OCI-LY1 (cell line): ENCODE measurements around the gene B3GNT3.

Source experiments
- EZH2 ChIP-seq: fragments of 200-600 bp; sonication (generic), shearing (Covaris generic); IDR thresholded peaks from 2 replicates; pipeline ENCODE4 v1.8.0; 2017; ENCODE audit warnings: borderline replicate concordance, mixed run types, mild to moderate bottlenecking, antibody characterized with exemption, low read length, moderate library complexity, mixed read lengths
- TF ChIP-seq, protein P1 (sequence below): fragments of 200-600 bp; sonication (generic), shearing (Covaris generic); IDR thresholded peaks from 2 replicates; pipeline ENCODE4 v1.5.1; 2017; ENCODE audit warnings: mild to moderate bottlenecking, antibody characterized with exemption, low read length, moderate library complexity, mixed read lengths

DNA sequence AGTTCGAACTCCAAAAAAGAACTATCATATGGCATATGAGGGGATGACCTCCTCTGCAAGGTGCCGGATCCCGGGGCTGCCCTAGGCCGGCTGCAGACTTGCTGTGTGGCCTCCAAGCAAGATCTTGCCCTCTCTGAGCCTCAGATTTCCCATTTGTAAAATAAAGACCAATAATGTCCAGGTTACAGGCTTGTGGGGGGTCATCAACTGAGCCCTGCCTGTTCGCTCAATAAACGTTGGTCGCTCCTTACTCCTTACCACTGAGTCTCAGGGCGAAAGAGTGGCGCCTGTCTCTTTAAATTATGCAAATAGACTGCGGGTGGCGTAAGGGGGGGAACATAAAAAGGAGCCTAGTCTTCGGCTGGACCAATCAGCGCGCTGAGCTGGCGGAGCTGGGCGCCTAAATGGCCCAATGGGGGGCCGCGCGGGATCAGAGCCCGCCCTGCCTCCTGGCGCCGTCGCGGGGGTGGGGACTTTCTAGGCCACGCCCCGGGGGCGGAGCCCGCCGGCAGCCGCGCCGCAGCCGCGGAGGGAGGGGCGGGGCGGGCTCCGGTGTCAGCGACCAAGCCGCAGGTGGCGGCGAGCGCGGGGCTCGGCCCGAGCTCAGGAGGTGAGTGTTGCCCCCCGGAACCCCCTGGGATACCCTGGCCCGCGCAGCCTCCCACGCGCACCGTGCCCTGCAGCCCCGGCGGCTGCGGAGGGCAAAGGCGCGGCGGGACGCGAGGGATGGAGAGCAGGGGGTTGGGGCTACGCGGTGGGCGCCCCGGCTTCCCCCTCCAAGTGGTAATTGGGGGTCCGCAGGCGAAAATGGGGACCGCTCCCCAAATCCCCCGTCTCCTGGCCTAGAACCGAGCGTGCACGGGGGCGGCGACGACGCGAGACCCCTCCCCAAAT, 47.5 kb upstream of the B3GNT3 start:
- TF ChIP-seq, protein P1, sequence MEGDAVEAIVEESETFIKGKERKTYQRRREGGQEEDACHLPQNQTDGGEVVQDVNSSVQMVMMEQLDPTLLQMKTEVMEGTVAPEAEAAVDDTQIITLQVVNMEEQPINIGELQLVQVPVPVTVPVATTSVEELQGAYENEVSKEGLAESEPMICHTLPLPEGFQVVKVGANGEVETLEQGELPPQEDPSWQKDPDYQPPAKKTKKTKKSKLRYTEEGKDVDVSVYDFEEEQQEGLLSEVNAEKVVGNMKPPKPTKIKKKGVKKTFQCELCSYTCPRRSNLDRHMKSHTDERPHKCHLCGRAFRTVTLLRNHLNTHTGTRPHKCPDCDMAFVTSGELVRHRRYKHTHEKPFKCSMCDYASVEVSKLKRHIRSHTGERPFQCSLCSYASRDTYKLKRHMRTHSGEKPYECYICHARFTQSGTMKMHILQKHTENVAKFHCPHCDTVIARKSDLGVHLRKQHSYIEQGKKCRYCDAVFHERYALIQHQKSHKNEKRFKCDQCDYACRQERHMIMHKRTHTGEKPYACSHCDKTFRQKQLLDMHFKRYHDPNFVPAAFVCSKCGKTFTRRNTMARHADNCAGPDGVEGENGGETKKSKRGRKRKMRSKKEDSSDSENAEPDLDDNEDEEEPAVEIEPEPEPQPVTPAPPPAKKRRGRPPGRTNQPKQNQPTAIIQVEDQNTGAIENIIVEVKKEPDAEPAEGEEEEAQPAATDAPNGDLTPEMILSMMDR: no peak
- TF ChIP-seq EZH2: no peak
